Measurements from ENCODE around the gene CEACAM4. TPM values are rescaled to one million over a fixed set of nuclear protein-coding genes. Genes with fewer than 3 reads are reported as not detected.
"Not testable (repeated sequence)": the region's sequence is repeated elsewhere in the genome, so short reads cannot be mapped to it uniquely, and the experiment has no call there.

Gene CEACAM4
- not detected for polyA plus RNA-seq (2013, experiment 1 of 2)
- not detected for polyA plus RNA-seq (2013, experiment 2 of 2)

- Histone ChIP-seq H3K9me3 (ENCODE audit: control insufficient read depth, low read length) (peaks cover 7% of the 10 kb centered on the region), H3K27ac (ENCODE audit: low read depth, low read length, severe bottlenecking) (no peak within 1 kb of the TSS), H3K36me3 (ENCODE audit: control insufficient read depth, insufficient read depth, low read length) (no peaks in the 10 kb centered on the region), H3K4me3 (ENCODE audit: extremely low read depth, insufficient read depth, low read length, poor library complexity, severe bottlenecking) (no peak within 1 kb of the TSS), H3K4me1 (ENCODE audit: control insufficient read depth, insufficient read depth, low read length, poor library complexity, severe bottlenecking) (no peaks in the 10 kb centered on the region)
- WGBS, 2 experiments (ENCODE audit: insufficient coverage in 2 of 2): 19 to 51% methylated on average over 2 to 7 of the region's 7 CpGs
Measured at GRCh38 chr19:41626877-41627276, at the start of gene CEACAM4. Gene CEACAM4 (minus strand): TSS chr19:41627074. CDS start chr19:41626963, 111 bp downstream.

DNA sequence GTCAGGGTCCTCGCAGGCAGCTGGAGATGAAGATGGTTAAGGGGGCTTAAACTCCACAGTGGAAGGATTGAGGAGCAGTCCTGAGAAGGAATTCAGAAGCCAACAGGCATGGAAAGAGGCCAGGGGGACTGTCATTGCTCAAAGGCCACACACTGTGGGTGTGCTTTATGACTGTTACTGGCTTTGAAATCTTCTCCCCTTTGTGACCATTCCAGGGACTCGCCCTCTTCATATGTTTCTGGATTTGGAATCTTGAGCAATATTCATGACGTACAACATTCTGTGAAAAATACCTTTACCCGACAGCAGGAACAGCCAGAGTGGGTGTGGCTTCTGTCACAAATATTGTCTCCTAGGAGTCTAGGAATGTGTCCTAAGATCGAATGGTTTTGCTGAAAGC is 44.6 kb upstream of the CEACAM4 start:
- no peaks in the 10 kb centered on the region for H3K36me3 ChIP-seq (ENCODE audit: control insufficient read depth, insufficient read depth, low read length)
- H3K9me3 ChIP-seq (ENCODE audit: control insufficient read depth, low read length): no peaks in the 10 kb centered on the region
- H3K27ac ChIP-seq (ENCODE audit: low read depth, low read length, severe bottlenecking): no peak overlapping the region
- no peak overlapping the region for H3K4me3 ChIP-seq (ENCODE audit: extremely low read depth, insufficient read depth, low read length, poor library complexity, severe bottlenecking)
- 53 to 66% methylated on average over 4 to 5 of the region's 5 CpGs for WGBS, 2 experiments (ENCODE audit: insufficient coverage in 2 of 2)
- H3K4me1 ChIP-seq (ENCODE audit: control insufficient read depth, insufficient read depth, low read length, poor library complexity, severe bottlenecking): no peaks in the 10 kb centered on the region

GRCh38 chr19:41670755-41671154 is 43.9 kb upstream of the CEACAM4 start:
- Histone ChIP-seq H3K27ac (ENCODE audit: low read depth, low read length, severe bottlenecking) (no peak overlapping the region), H3K9me3 (ENCODE audit: control insufficient read depth, low read length) (peaks cover 6% of the 10 kb centered on the region), H3K36me3 (ENCODE audit: control insufficient read depth, insufficient read depth, low read length) (no peaks in the 10 kb centered on the region), H3K4me3 (ENCODE audit: extremely low read depth, insufficient read depth, low read length, poor library complexity, severe bottlenecking) (no peak overlapping the region), H3K4me1 (ENCODE audit: control insufficient read depth, insufficient read depth, low read length, poor library complexity, severe bottlenecking) (no peaks in the 10 kb centered on the region)

- no peak overlapping the region for H3K27ac ChIP-seq (ENCODE audit: low read depth, low read length, severe bottlenecking)
- no peak overlapping the region for H3K4me3 ChIP-seq (ENCODE audit: extremely low read depth, insufficient read depth, low read length, poor library complexity, severe bottlenecking)
- H3K36me3 ChIP-seq (ENCODE audit: control insufficient read depth, insufficient read depth, low read length): no peaks in the 10 kb centered on the region
- peaks cover 15% of the 10 kb centered on the region for H3K9me3 ChIP-seq (ENCODE audit: control insufficient read depth, low read length)
- WGBS, 2 experiments (ENCODE audit: insufficient coverage in 2 of 2): no CpG with 5 or more reads among the region's 1 CpG
- no peaks in the 10 kb centered on the region for H3K4me1 ChIP-seq (ENCODE audit: control insufficient read depth, insufficient read depth, low read length, poor library complexity, severe bottlenecking)
Measured at GRCh38 chr19:41668315-41668714, 41.4 kb upstream of the CEACAM4 start.

DNA sequence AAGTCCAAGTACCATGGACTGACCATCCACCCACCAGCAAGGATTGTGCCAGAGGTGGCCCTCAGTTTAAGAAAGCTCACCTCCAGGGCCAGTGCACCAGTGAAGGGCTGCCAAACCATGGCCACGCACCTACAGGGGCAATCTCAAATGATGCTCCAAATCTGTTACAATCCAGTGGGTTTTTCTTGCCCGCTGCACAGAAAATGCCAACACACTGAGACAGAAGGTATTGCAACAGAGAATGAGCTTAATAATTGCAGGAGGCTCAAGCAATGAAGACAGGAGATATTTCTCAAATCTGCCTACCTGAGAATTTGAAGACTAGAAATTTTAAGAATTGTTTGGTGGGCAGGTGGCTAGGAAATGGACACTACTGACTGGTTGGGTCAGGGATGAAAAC is 39.2 kb upstream of the CEACAM4 start:
- H3K4me1 ChIP-seq (ENCODE audit: control insufficient read depth, insufficient read depth, low read length, poor library complexity, severe bottlenecking): no peaks in the 10 kb centered on the region
- no peak overlapping the region for H3K4me3 ChIP-seq (ENCODE audit: extremely low read depth, insufficient read depth, low read length, poor library complexity, severe bottlenecking)
- no peak overlapping the region for H3K27ac ChIP-seq (ENCODE audit: low read depth, low read length, severe bottlenecking)
- no peaks in the 10 kb centered on the region for H3K36me3 ChIP-seq (ENCODE audit: control insufficient read depth, insufficient read depth, low read length)
- peaks cover 15% of the 10 kb centered on the region for H3K9me3 ChIP-seq (ENCODE audit: control insufficient read depth, low read length)
- WGBS, 2 experiments (ENCODE audit: insufficient coverage in 2 of 2): 67 to 70% methylated on average over 1 to 2 of the region's 2 CpGs

GRCh38 chr19:41657157-41657556 is 30.3 kb upstream of the CEACAM4 start:
- Histone ChIP-seq H3K36me3 (ENCODE audit: control insufficient read depth, insufficient read depth, low read length) (no peaks in the 10 kb centered on the region), H3K9me3 (ENCODE audit: control insufficient read depth, low read length) (peaks cover 8% of the 10 kb centered on the region), H3K27ac (ENCODE audit: low read depth, low read length, severe bottlenecking) (no peak overlapping the region), H3K4me3 (ENCODE audit: extremely low read depth, insufficient read depth, low read length, poor library complexity, severe bottlenecking) (no peak overlapping the region), H3K4me1 (ENCODE audit: control insufficient read depth, insufficient read depth, low read length, poor library complexity, severe bottlenecking) (no peaks in the 10 kb centered on the region)
- 40 to 67% methylated on average over 1 of the region's 2 CpGs for WGBS, 2 experiments (ENCODE audit: insufficient coverage in 2 of 2)

GRCh38 chr19:41656756-41657155 is 29.9 kb upstream of the CEACAM4 start:
- H3K4me3 ChIP-seq (ENCODE audit: extremely low read depth, insufficient read depth, low read length, poor library complexity, severe bottlenecking); H3K4me1 ChIP-seq (ENCODE audit: control insufficient read depth, insufficient read depth, low read length, poor library complexity, severe bottlenecking); H3K9me3 ChIP-seq (ENCODE audit: control insufficient read depth, low read length): not testable (repeated sequence)

DNA sequence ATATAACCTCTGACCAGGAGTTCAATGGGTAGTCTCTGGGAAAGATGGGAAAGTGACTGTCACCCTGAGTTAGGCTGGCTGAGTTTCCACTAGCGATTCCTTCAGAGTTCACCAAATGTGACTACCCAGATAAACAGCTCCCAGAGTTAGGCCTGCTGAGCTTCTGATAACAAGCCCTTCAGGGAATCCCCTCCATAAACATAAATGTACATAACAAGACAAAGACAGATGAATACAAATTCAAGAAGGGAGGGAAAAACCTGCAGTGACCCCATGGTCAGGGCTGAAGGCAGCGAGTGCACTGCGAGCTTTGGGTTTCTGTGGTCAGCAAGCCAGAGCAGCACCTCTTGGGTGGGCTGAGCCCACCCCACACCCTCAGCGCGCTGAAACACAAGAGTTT is 25.4 kb upstream of the CEACAM4 start:
- Histone ChIP-seq H3K4me3 (ENCODE audit: extremely low read depth, insufficient read depth, low read length, poor library complexity, severe bottlenecking) (no peak overlapping the region), H3K36me3 (ENCODE audit: control insufficient read depth, insufficient read depth, low read length) (no peaks in the 10 kb centered on the region), H3K9me3 (ENCODE audit: control insufficient read depth, low read length) (peaks cover 8% of the 10 kb centered on the region), H3K27ac (ENCODE audit: low read depth, low read length, severe bottlenecking) (no peak overlapping the region), H3K4me1 (ENCODE audit: control insufficient read depth, insufficient read depth, low read length, poor library complexity, severe bottlenecking) (no peaks in the 10 kb centered on the region)
- WGBS, 2 experiments (ENCODE audit: insufficient coverage in 2 of 2): 53 to 63% methylated on average over 4 to 5 of the region's 5 CpGs

More at GRCh38 chr19:41656756-41657155, 29.9 kb upstream of the CEACAM4 start:
- 49 to 71% methylated on average over 2 of the region's 2 CpGs for WGBS, 2 experiments (ENCODE audit: insufficient coverage in 2 of 2)
- H3K27ac ChIP-seq (ENCODE audit: low read depth, low read length, severe bottlenecking); H3K36me3 ChIP-seq (ENCODE audit: control insufficient read depth, insufficient read depth, low read length): not testable (repeated sequence)

- Histone ChIP-seq H3K27ac (ENCODE audit: low read depth, low read length, severe bottlenecking) (no peak overlapping the region), H3K4me3 (ENCODE audit: extremely low read depth, insufficient read depth, low read length, poor library complexity, severe bottlenecking) (no peak overlapping the region), H3K9me3 (ENCODE audit: control insufficient read depth, low read length) (peaks cover 6% of the 10 kb centered on the region), H3K4me1 (ENCODE audit: control insufficient read depth, insufficient read depth, low read length, poor library complexity, severe bottlenecking) (no peaks in the 10 kb centered on the region), H3K36me3 (ENCODE audit: control insufficient read depth, insufficient read depth, low read length) (no peaks in the 10 kb centered on the region)
- WGBS, 2 experiments (ENCODE audit: insufficient coverage in 2 of 2): 69 to 81% methylated on average over 2 of the region's 3 CpGs
Measured at GRCh38 chr19:41649827-41650226, 23.0 kb upstream of the CEACAM4 start.

DNA sequence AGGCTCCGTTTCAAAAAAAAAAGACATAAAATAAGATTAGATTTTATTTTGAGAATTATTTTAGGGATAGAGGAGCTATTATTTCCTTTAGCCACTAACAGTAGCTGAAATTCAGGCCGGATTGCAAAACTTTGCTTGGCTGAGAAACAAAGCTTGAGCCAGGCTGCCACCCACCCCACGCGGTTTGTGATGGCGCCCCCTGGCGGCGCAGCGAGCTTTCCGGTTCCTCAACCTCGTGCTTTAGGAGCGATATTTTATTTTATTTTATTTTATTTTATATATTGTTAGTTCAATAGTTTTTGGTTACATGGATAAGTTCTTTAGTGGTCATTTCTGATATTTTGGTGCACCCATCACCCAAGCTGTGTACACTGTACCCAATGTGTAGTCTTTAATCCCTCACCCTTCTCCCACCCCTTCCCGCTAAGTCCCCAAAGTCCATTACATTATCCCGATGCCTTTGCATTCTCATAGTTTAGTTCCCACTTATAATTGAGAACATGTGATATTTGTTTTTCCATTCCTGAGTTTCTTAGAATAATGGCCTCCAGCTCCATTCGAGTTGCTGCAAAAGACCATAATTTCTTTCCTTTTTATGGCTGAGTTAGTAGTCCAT is 19.8 kb upstream of the CEACAM4 start:
- Histone ChIP-seq H3K4me1 (ENCODE audit: control insufficient read depth, insufficient read depth, low read length, poor library complexity, severe bottlenecking) (no peaks in the 10 kb centered on the region), H3K4me3 (ENCODE audit: extremely low read depth, insufficient read depth, low read length, poor library complexity, severe bottlenecking) (no peak overlapping the region), H3K9me3 (ENCODE audit: control insufficient read depth, low read length) (no peaks in the 10 kb centered on the region), H3K36me3 (ENCODE audit: control insufficient read depth, insufficient read depth, low read length) (no peaks in the 10 kb centered on the region), H3K27ac (ENCODE audit: low read depth, low read length, severe bottlenecking) (no peak overlapping the region)
- WGBS, 2 experiments (ENCODE audit: insufficient coverage in 2 of 2): 54% methylated on average over 2 of the region's 14 CpGs; no CpG with 5 or more reads in 1 of the 2 experiments

DNA sequence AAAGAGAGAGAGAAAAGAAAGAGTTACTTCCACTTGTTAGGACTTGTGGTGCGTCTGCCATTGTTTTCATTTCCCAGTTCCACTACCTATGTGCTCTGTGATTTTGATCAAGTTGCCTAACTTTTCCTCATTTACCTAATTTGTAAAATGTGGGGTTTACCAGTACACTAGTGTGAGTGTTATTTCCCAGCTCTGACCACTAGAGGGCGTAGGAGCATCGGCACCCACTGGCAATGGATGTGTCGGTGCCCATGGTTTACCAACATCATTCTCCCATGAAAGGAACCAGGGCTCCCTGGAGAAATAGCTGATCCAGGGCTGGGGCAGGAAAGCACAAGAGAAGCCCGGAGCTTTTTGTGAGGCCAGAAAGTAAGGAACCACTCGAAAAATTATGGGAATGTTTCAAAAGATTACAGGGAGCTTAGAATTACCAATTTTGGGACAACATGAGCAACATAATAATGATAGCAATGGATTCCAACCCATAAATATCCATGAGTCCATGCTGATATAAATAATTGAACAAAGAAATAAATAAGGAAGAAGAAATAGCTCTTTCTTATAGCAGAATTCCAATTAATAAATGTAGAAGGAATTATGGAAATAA is 15.1 kb upstream of the CEACAM4 start:
- WGBS, 2 experiments (ENCODE audit: insufficient coverage in 2 of 2): 0 to 8% methylated on average over 3 to 5 of the region's 6 CpGs
- Histone ChIP-seq H3K9me3 (ENCODE audit: control insufficient read depth, low read length) (no peaks in the 10 kb centered on the region), H3K4me1 (ENCODE audit: control insufficient read depth, insufficient read depth, low read length, poor library complexity, severe bottlenecking) (no peaks in the 10 kb centered on the region), H3K27ac (ENCODE audit: low read depth, low read length, severe bottlenecking) (no peak overlapping the region), H3K4me3 (ENCODE audit: extremely low read depth, insufficient read depth, low read length, poor library complexity, severe bottlenecking) (no peak overlapping the region), H3K36me3 (ENCODE audit: control insufficient read depth, insufficient read depth, low read length) (no peaks in the 10 kb centered on the region)
